ENCODE results near the gene DVL1. TPM values are rescaled to one million over a fixed set of nuclear protein-coding genes. Genes with fewer than 3 reads are reported as not detected.

Gene DVL1
- total and polyA plus RNA-seq, 10 of the 15 experiments (the other 5 are each of a cell fraction or from before 2014, with no cell fraction given): 0.10 to 31.1 (median 4.6) TPM

GRCh38 chr1:1337793-1338147 is 11.4 kb downstream of the DVL1 start:
- no peak for DNase-seq (ENCODE audit: low read depth, low spot score)
- WGBS (ENCODE audit: insufficient coverage, insufficient replicate concordance, low lambda C conversion rate, missing lambda C conversion rate): 75% methylated on average over 17 of the region's 18 CpGs
- no peak overlapping the region for H3K9ac ChIP-seq (ENCODE audit: control insufficient read depth, insufficient read depth, low read length)
- in situ Hi-C loops (cut with MboI) (no loop called here), intact Hi-C loops (cut with micrococcal nuclease; ENCODE audit: unreplicated experiment) (no loop called here)
- H3K36me3 ChIP-seq (ENCODE audit: control insufficient read depth in 2 of 2, insufficient read depth in 2 of 2, low read length in 1 of 2): peaks cover 0 to 5% of the 10 kb centered on the region in 2 experiments
- TF ChIP-seq SRF (IDR thresholded peaks at IDR 0.05; ENCODE audit: low read depth in 2 of 2, low read length in 2 of 2) (no peak), TARDBP (IDR thresholded peaks at IDR 0.05; ENCODE audit: borderline replicate concordance) (no peak), CREM (IDR thresholded peaks at IDR 0.05; ENCODE audit: low read depth) (no peak), MAX (IDR thresholded peaks at IDR 0.05; ENCODE audit: low read depth, low read length) (no peak), MEF2A (IDR thresholded peaks at IDR 0.05; ENCODE audit: insufficient read depth, low read depth, low read length) (no peak), TCF12 (IDR thresholded peaks at IDR 0.05; ENCODE audit: low read depth, low read length) (no peak), NFYA (IDR thresholded peaks at IDR 0.05; ENCODE audit: borderline replicate concordance, low read depth, low read length) (no peak), JUNB (IDR thresholded peaks at IDR 0.05) (no peak), ATF3 (IDR thresholded peaks at IDR 0.05; ENCODE audit: borderline replicate concordance, extremely low read depth, low read depth, low read length) (no peak), SIN3A (IDR thresholded peaks at IDR 0.05; ENCODE audit: low read depth, low read length) (no peak), ZNF24 (IDR thresholded peaks at IDR 0.05) (no peak), POLR2AphosphoS5 (IDR thresholded peaks at IDR 0.05; ENCODE audit: low read length) (no peak)
- RAD21 ChIA-PET (ENCODE audit: unreplicated experiment): interaction anchor here (0.5 to 0.6 kb wide), 2 partner anchors 9 to 341 kb away, joined by 3 read pairs; no protein-coding TSS in a partner anchor
- peak; percentile 93 for ATAC-seq
- CTCF ChIA-PET: no interaction called here
- H3K27me3 ChIP-seq (replicated peaks in 1 of 2; ENCODE audit: control insufficient read depth in 2 of 2, insufficient read depth in 2 of 2, low read length in 1 of 2): no peaks in the 10 kb centered on the region
- POLR2A ChIA-PET: no interaction called here
- H3K4me1 ChIP-seq (ENCODE audit: control insufficient read depth, insufficient read depth, low read length): no peaks in the 10 kb centered on the region
- BruUV-seq (replicated peaks): no TSS peak
- no peak overlapping the region for H3K4me2 ChIP-seq (ENCODE audit: control insufficient read depth, insufficient read depth)
- H3K27ac ChIP-seq (ENCODE audit: control insufficient read depth, insufficient read depth): no peak overlapping the region
- H4K20me1 ChIP-seq (ENCODE audit: control insufficient read depth, insufficient read depth): no peaks in the 10 kb centered on the region
- SMC1A ChIA-PET (ENCODE audit: uncharacterized antibody, unreplicated experiment): no interaction called here
- no peak overlapping the region for H3K4me3 ChIP-seq
- no peak overlapping the region for H2AFZ ChIP-seq (ENCODE audit: control insufficient read depth, low read depth, low read length)
- FAIRE-seq: no peak
- H3K79me2 ChIP-seq (ENCODE audit: control insufficient read depth, insufficient read depth, low read length): no peaks in the 10 kb centered on the region
- H3K9me3 ChIP-seq (replicated peaks; ENCODE audit: control insufficient read depth, insufficient read depth, low read length): no peaks in the 10 kb centered on the region
